Transverse colon (tissue), 4 donors: Measurements from ENCODE around the gene SHB. TPM values are rescaled to one million over a fixed set of nuclear protein-coding genes. Genes with fewer than 3 reads are reported as not detected.

Source experiments
- DNase-seq: peaks from one replicate; pipeline ENCODE4 v3.0.0-alpha.2; 2019
- H3K27ac ChIP-seq, 4 donors: fragments of 200-600 bp; sonication (generic); 2 replicates each; pipeline ENCODE4 v1.5.1; 2016 to 2018; ENCODE audit warnings: inconsistent platforms in 4 of 4
- H3K27me3 ChIP-seq: fragments of 200-600 bp; sonication (generic); 2 replicates; pipeline ENCODE4 v1.5.1; 2017; ENCODE audit warnings: inconsistent platforms
- H3K36me3 ChIP-seq, 4 donors: fragments of 200-600 bp; sonication (generic); 2 replicates each; pipeline ENCODE4 v1.5.1; 2017 to 2019; ENCODE audit warnings: inconsistent platforms in 4 of 4
- H3K4me1 ChIP-seq, 4 donors: fragments of 200-600 bp; sonication (generic); 2 replicates each; pipeline ENCODE4 v1.5.1; 2017 to 2020; ENCODE audit warnings: inconsistent platforms in 4 of 4
- H3K4me3 ChIP-seq, 4 donors: fragments of 200-600 bp; sonication (generic); 1 replicate in 1 of 4; 2 replicates in 3 of 4; pipeline versions ENCODE4 v1.5.1 to v1.6.1; 2017 to 2019; ENCODE audit warnings: inconsistent platforms in 4 of 4
- H3K9me3 ChIP-seq, 2 donors: fragments of 200-600 bp; sonication (generic); 2 replicates each; pipeline ENCODE4 v1.5.1; 2017 to 2019; ENCODE audit warnings: inconsistent platforms in 2 of 2
- CTCF ChIP-seq, 5 experiments: fragments of 200-600 bp in 3 of 5; fragments of 450-650 bp in 2 of 5; sonication (generic) in 3 of 5; IDR thresholded peaks; 1 replicate in 2 of 5; 2 replicates in 3 of 5; pipeline ENCODE4 v1.5.1; 2016 to 2017; ENCODE audit warnings: antibody characterized with exemption in 5 of 5, inconsistent platforms in 3 of 5, mild to moderate bottlenecking in 2 of 5, moderate library complexity in 1 of 5
- EP300 ChIP-seq: sonication (generic); formaldehyde crosslinking; IDR thresholded peaks from one replicate; pipeline ENCODE4 v1.6.1; 2017; ENCODE audit warnings: antibody characterized with exemption, low read depth
- POLR2A ChIP-seq: fragments of 450-650 bp; IDR thresholded peaks from one replicate; pipeline ENCODE4 v1.6.1; 2016; ENCODE audit warnings: antibody characterized with exemption, mild to moderate bottlenecking, moderate library complexity
- POLR2AphosphoS5 ChIP-seq, 3 donors: sonication (generic); formaldehyde crosslinking; IDR thresholded peaks; one replicate each; pipeline ENCODE4 v1.6.1; 2016; ENCODE audit warnings: antibody characterized with exemption in 3 of 3
- WGBS, 2 donors: methylation state at CpG; one replicate each; pipeline ENCODE4 v1.1.5; 2018; ENCODE audit warnings: low coverage in 1 of 2; 5-methylcytosine and 5-hydroxymethylcytosine counted together
- in situ Hi-C, 4 donors: fragments of 200-750 bp; cut with MboI; loops; one replicate each; pipeline versions ENCODE4 v1.15.0 to v1.15.1; 2017; ENCODE audit warnings: low sequenced_read_pairs in 3 of 4, low pct_ligation_motif_present in 1 of 4, low pct_unique_long_range_greater_than_20kb in 1 of 4
- intact Hi-C: fragments of 100-400 bp; cut with DNase I; formaldehyde crosslinking; loops from one replicate; pipeline ENCODE4 v1.15.1; 2023; ENCODE audit warnings: low total_unique reads
- total RNA-seq, 4 donors: library from RNA; depleted of rRNA; stranded (reverse); fragments of >200 nt; gene quantifications; one replicate each; pipeline ENCODE4 v1.1.0, GENCODE V29; 2016

Gene SHB
- total RNA-seq, 4 donors from 2014 or later = 11.9 to 33.7 (median 22.2) TPM

- intact Hi-C loops (no loop called here), in situ Hi-C loops (no loop called here)
- Histone ChIP-seq H3K4me1 (peaks cover 0 to 32% (median 6%) of the 10 kb centered on the region in 4 donors), H3K4me3 (no peak overlapping the region), H3K9me3 (no peaks in the 10 kb centered on the region), H3K36me3 (no peaks in the 10 kb centered on the region), H3K27me3 (no peaks in the 10 kb centered on the region), H3K27ac (no peak overlapping the region)
- WGBS, 2 donors = 96% methylated on average over 4 of the region's 4 CpGs; no CpG with 5 or more reads in 1 of the 2 donors
- DNase-seq = no peak
- no peak for TF ChIP-seq EP300
- no peak for TF ChIP-seq CTCF (IDR thresholded peaks at IDR 0.05)
- TF ChIP-seq POLR2A = no peak
- TF ChIP-seq POLR2AphosphoS5 (IDR thresholded peaks at IDR 0.05) = no peak
Observed at GRCh38 chr9:37996819-37997217, 72.2 kb downstream of the SHB start.

GRCh38 chr9:37995961-37996818, 72.8 kb downstream of the SHB start:
- intact Hi-C loops = no loop called here
- Histone ChIP-seq H3K4me1 (peaks cover 0 to 32% (median 6%) of the 10 kb centered on the region in 4 donors), H3K9me3 (no peaks in the 10 kb centered on the region), H3K4me3 (no peak overlapping the region), H3K27me3 (no peaks in the 10 kb centered on the region), H3K36me3 (no peaks in the 10 kb centered on the region), H3K27ac (no peak overlapping the region)
- DNase-seq = no peak
- no peak for TF ChIP-seq CTCF (IDR thresholded peaks at IDR 0.05)
- no peak for TF ChIP-seq EP300
- no peak for TF ChIP-seq POLR2AphosphoS5 (IDR thresholded peaks at IDR 0.05)
- TF ChIP-seq POLR2A = no peak
- 90% methylated on average over 5 of the region's 5 CpGs; no CpG with 5 or more reads in 1 of the 2 donors for WGBS, 2 donors
- in situ Hi-C loops = no loop called here

- intact Hi-C loops (no loop called here), in situ Hi-C loops (no loop called here)
- Histone ChIP-seq H3K9me3 (no peaks in the 10 kb centered on the region), H3K4me3 (no peak overlapping the region), H3K36me3 (no peaks in the 10 kb centered on the region), H3K27me3 (no peaks in the 10 kb centered on the region), H3K4me1 (peaks cover 0 to 32% (median 6%) of the 10 kb centered on the region in 4 donors), H3K27ac (peak overlapping the region; percentile 43 to 60 (median 56))
- WGBS, 2 donors = 93% methylated on average over 4 of the region's 6 CpGs; no CpG with 5 or more reads in 1 of the 2 donors
- no peak for DNase-seq
- TF ChIP-seq POLR2AphosphoS5 (IDR thresholded peaks at IDR 0.05) (no peak), POLR2A (no peak), CTCF (IDR thresholded peaks at IDR 0.05) (no peak), EP300 (no peak)
Observed at GRCh38 chr9:37995348-37995737, 73.7 kb downstream of the SHB start.

GRCh38 chr9:37994639-37995347, 74.2 kb downstream of the SHB start:
- 43 to 44% methylated on average over 3 to 13 of the region's 15 CpGs for WGBS, 2 donors
- H3K9me3 ChIP-seq = no peaks in the 10 kb centered on the region
- peak; percentile 55 for DNase-seq
- no peak overlapping the region for H3K4me3 ChIP-seq
- H3K36me3 ChIP-seq = no peaks in the 10 kb centered on the region
- no peak for TF ChIP-seq CTCF (IDR thresholded peaks at IDR 0.05)
- no peak for TF ChIP-seq POLR2A
- peak in 2 of 3 donors; percentile 6 to 32 for TF ChIP-seq POLR2AphosphoS5 (IDR thresholded peaks at IDR 0.05)
- no peak for TF ChIP-seq EP300
- peak overlapping the region; percentile 43 to 60 (median 56) for H3K27ac ChIP-seq
- intact Hi-C loops (no loop called here), in situ Hi-C loops (no loop called here)
- peaks cover 0 to 32% (median 6%) of the 10 kb centered on the region in 4 donors for H3K4me1 ChIP-seq
- H3K27me3 ChIP-seq = no peaks in the 10 kb centered on the region
